Stimulated activated CD8-positive, alpha-beta memory T cell treated with anti-CD3 and anti-CD28 coated beads, Interleukin-4, amount 100 ng/mL, for 1 hour (primary cell): Measurements from ENCODE around the gene NFIC.
"Not testable (repeated sequence)": the region's sequence is repeated elsewhere in the genome, so short reads cannot be mapped to it uniquely, and the experiment has no call there.

Experiments used
- DNase-seq, 2 donors: peaks; one replicate each; pipeline ENCODE4 v3.0.0-alpha.2; 2020; ENCODE audit warnings: low read depth in 2 of 2, low spot score in 1 of 2

Gene NFIC

GRCh38 chr19:3336680-3337523 lies 29.5 kb upstream of the NFIC start:
- no peak for DNase-seq

DNA sequence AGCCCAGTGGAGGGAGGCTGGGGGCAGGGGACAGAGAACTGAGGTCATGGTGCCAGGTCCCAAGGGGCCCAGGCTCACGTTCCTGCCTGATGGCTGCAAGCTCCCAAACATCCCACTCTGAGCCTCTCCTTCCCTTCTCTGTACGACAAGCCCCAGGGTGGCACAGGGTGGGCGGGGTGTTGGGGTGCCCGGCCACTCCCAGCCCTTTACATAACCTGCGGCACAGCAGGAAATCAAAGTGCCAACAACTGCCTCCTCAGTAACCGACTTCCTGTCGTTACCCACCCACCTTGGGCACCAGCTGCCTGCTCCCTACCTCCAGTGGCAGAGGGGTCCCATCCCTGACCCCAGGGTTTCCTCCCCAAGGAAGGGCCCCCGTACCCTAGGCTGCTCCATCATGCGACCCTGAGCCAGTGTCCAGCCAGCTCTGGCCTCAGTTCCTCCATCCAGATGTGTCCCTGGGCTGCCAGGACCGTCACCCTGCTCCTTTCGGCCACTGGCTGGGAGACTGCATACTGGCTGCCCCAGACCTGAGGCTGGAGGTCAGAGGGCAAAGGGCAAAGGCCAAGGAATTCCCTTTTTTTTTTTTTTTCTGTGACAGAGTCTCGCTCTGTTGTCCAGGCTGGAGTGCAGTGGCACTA lies 27.7 kb upstream of the NFIC start:
- DNase-seq, result no peak

GRCh38 chr19:3340340-3340739 lies 26.0 kb upstream of the NFIC start:
- DNase-seq, result no peak

DNA sequence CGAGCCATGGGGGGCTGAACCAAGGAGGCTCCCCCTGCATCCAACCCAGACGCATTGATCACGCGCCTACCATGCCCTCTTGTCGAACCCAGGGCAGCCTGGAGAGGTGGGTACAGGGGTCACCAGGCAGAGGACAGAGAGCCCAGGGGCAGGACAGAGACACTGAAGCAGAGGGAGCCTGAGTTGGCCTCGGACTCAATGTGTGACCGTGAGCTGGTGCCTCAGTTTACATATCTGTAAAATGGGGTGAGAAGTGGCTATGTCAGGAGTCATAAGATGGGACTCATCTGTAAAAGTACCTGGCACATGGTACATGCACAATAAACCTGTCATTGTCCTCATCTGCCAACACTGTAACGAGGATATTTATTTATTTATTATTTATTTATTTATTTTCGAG lies 24.1 kb upstream of the NFIC start:
- no peak for DNase-seq

DNA sequence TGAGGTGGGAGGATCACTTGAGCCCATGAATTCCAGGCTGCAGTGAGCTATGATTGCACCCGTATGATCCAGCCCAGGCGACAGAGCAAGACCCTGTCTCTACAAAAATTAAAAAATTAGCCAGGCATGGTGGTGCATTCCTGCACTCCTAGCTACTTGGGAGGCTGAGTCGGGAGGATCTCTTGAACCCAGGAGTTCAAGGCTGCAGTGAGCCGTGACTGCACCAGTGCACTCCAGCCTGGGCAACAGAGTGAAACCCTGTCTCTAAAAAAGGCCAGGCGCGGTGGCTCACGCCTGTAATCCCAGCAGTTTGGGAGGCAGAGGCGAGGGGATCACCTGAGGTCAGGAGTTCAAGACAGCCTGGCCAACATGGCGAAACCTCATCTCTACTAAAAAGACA lies 23.4 kb upstream of the NFIC start:
- not testable (repeated sequence) for DNase-seq

GRCh38 chr19:3343619-3344502 lies 22.5 kb upstream of the NFIC start:
- DNase-seq, result no peak

GRCh38 chr19:3344608-3345598 lies 21.5 kb upstream of the NFIC start:
- no peak for DNase-seq

DNA sequence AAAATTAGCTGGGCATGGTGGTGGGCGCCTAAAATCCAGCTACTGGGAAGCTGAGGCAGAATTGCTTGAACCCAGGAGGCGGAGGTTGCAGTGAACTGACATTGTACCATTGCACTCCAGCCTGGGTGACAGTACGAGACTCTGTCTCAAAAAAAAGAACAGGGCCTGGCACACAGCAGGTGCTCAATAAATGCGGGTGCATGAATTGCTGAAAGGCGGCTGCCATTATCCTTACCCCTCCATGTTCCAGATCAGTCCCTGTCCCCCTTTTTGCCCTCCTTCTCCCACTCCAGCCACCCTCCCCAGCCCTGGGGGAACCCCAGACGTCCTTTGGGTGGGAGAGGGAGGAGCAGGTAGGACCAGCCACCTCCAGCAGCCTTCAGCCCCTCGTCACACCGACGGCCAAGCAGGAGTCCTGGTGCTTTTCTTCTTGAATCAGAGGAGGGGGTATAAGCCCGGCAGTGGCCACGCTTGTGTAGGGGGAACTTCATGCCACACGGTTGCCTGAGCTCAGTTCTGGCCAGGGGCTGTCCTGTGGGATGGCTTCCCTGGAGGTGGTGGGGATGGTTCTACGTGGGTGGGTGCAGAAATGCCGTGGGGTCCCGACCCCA lies 20.4 kb upstream of the NFIC start:
- no peak for DNase-seq

GRCh38 chr19:3346677-3347353 lies 19.6 kb upstream of the NFIC start:
- no peak for DNase-seq

- DNase-seq, result no peak
Measured at GRCh38 chr19:3348042-3348441, 18.3 kb upstream of the NFIC start.

DNA sequence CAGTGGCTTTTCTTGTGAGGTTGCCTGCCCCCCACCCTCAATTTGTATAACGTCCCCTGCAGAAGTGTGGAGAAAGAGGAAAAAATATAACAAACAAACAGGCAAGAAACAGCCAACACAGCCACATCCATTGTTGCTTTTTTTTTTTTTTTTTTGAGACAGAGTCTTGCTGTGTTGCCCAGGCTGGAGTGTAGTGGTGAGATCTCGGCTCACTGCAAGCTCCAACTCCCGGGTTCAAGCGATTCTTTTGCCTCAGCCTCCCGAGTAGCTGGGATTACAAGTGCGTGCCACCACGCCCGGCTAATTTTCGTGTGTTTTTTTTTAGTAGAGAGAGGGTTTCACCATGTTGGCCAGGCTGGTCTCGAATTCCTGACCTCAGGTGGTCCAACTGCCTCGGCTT lies 17.9 kb upstream of the NFIC start:
- DNase-seq, result not testable (repeated sequence)

GRCh38 chr19:3350014-3350663 lies 16.2 kb upstream of the NFIC start:
- DNase-seq, result no peak

GRCh38 chr19:3351702-3352447 lies 14.5 kb upstream of the NFIC start:
- no peak for DNase-seq

DNA sequence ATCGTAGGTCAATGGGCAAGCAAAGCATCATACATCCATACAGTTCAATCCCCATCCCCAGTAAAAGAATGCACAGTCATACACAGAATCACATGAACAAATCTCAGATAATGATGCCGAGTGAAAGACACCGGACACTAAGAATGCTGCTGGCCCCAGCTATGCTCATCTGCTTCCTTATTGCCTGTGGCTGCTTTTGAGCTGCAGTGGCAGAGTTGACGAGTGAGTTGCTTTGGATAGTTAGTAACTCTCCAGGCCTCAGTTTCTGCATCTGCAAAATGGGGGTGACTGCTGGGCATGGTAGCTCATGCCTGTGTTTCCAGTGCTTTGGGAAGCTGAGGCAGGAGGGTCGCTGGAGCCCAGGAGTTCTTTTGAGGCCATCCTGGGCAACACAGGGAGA lies 12.9 kb upstream of the NFIC start:
- DNase-seq, result no peak

DNA sequence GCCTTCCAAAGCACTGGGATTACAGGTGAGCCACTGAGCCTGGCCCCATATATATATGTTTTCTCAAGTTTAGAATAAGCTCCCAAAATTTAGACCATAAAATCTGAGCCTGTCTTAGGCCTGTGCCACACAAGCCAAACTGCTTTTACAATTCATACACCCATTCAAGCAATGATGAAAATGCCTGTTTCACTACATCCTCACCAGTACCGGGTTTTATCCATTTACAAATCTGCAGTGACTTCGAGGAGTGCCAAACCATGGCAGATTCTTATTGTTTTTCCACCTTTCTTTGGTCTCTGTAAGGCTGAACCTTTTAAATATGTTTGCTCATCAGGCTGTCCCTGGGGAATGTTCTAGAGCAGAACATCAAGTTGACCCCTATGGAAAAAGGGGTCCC lies 9.6 kb upstream of the NFIC start:
- no peak for DNase-seq

DNA sequence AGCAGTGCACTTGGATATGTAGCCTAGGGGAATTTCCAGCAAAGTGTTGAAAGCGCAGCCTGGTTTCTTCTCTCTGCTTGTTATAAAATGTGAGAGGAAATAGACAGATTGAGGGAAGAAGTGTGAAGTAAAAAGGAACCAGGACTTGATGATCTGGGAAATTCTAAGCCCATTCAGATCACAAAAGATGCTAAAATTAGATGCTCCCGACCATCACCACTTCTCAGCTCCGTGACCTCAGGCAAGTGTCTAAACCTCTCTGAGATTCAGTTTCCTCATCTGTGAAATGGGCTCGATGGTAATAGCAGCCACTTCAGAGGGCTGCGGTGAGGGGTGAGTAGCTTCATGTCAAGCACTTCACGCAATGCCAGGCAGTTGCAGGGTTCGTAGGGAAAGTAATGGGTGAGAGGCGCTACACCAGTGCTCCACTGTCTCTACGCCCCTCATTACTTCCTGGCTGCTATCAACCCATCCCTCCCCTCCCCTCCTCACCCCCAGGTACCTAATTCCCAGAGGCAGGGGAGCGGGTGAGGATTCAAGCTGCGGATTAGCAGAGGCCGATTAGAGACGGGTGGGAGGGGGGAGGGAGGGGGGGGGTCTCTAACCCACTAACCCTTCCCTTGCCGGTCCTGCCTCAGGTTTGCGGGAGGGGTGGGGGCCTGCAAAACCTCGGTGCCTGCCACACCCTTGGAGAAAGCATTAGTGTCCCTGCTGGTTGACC lies 9.0 kb upstream of the NFIC start:
- DNase-seq, result no peak

- DNase-seq, result no peak
Measured at GRCh38 chr19:3357992-3358688, 8.2 kb upstream of the NFIC start.
